ENCODE results near the gene LBH. TPM values are rescaled to one million over a fixed set of nuclear protein-coding genes. Genes with fewer than 3 reads are reported as not detected.

Gene LBH
- total and polyA plus RNA-seq, 2 of the 13 experiments (the other 11 are each of a cell fraction or from before 2014, with no cell fraction given): 0.09 to 0.25 TPM

DNA sequence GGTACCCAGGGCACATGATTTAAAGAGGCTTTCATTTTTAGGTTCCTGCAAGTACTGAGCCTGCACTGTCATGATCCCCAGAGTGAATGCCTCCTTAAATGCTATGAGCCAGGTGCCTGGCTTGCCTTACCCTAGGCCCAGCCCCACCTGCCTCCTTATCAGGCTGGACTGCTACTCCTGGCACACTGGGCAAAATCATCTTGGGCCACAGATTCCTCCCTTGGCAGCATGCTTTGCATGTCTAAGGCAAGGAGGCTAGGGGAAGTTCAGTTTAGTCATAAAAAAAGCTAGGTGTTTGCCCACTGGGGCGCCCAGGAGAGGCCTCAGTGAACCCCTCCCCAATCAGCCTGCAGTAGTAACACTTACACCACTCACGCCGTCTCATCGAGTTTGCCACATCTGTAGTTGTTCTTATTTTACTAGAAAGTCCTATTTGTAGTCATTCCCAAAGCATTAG, 45.1 kb downstream of the LBH start (continued):
- TF ChIP-seq BCLAF1 (IDR thresholded peaks at IDR 0.05): no peak
- no peak for TF ChIP-seq ONECUT2 (CRISPR knock-in tag; IDR thresholded peaks at IDR 0.05)
- TF ChIP-seq AFF4 (CRISPR knock-in tag; IDR thresholded peaks at IDR 0.05): no peak

DNA sequence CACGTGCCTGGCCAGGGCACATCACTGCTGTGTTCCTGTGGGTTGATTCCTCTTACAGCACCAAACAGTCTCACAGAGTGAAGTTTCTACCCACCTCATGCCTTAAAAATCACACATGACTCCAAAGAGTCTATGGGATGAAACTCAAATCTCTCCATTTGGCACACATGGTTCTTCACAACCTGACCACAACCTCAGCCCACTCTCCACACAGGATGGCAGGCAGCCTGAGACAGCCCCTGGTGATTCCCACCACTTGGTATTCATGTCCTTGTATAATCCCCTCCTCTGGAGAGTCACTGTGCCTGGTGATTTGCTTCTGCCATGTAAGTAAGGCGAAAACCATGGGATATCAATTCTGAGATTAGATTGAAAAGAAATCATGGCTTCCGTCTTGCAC, 46.2 kb downstream of the LBH start:
- peaks cover 0 to 7% of the 10 kb centered on the region in 2 experiments; a peak in 2 of 5 replicates for H3K27me3 ChIP-seq (ENCODE audit: control insufficient read depth in 1 of 2, insufficient read depth in 2 of 2, low read length in 2 of 2)
- DNase-seq (ENCODE audit: low spot score): no peak
- 0% methylated on average over 3 of the region's 3 CpGs for whole genome bisulfite sequencing (ENCODE audit: low lambda C conversion rate)
- H2AFZ ChIP-seq (ENCODE audit: low read length): no peak overlapping the region
- no peaks in the 10 kb centered on the region for H3K9me3 ChIP-seq (ENCODE audit: low read length)
- ChIA-PET CTCF (ENCODE audit: low intra/inter-chr PET ratio, low total read pairs) (no interaction called here), POLR2A (no interaction called here)
- H3K36me3 ChIP-seq (replicated peaks in 1 of 2; ENCODE audit: control insufficient read depth in 1 of 2, insufficient read depth in 2 of 2, low read length in 2 of 2): no peaks in the 10 kb centered on the region
- H3K4me1 ChIP-seq (ENCODE audit: insufficient read depth, low read length): peaks cover 7% of the 10 kb centered on the region
- FAIRE-seq: no peak
- H3K79me2 ChIP-seq (ENCODE audit: insufficient read depth, low read length): no peaks in the 10 kb centered on the region
- no peaks in the 10 kb centered on the region for H4K20me1 ChIP-seq (ENCODE audit: insufficient read depth, low read length)
- H3K4me3 ChIP-seq (replicated peaks in 1 of 3; ENCODE audit: insufficient read depth in 1 of 3, low read depth in 2 of 3, low read length in 3 of 3): no peak overlapping the region
- TF ChIP-seq GLI4 (CRISPR knock-in tag; IDR thresholded peaks at IDR 0.05; ENCODE audit: borderline replicate concordance): no peak
- no peak for TF ChIP-seq ZNF562 (CRISPR knock-in tag; IDR thresholded peaks at IDR 0.05; ENCODE audit: borderline replicate concordance)
- TF ChIP-seq MXD4 (CRISPR knock-in tag; IDR thresholded peaks at IDR 0.05): no peak
- no peak for TF ChIP-seq JUND (CRISPR knock-in tag; IDR thresholded peaks at IDR 0.05)
- no peak overlapping the region for H3K27ac ChIP-seq (ENCODE audit: extremely low read length, insufficient read depth, low read length)
- ATAC-seq: no peak
- in situ Hi-C loops (cut with HindIII; ENCODE audit: extremely low pct_ligation_motif_present, low pct_unique_long_range_greater_than_20kb): no loop called here
- no peak overlapping the region for H3K9ac ChIP-seq (ENCODE audit: insufficient read depth, low read depth, low read length)
- H3K4me2 ChIP-seq (ENCODE audit: low read depth, low read length): no peak overlapping the region
- intact Hi-C loops (cut with micrococcal nuclease; ENCODE audit: unreplicated experiment): no loop called here
- no TSS peak for BruUV-seq (replicated peaks)
